KOPT-K1 (cell line): ENCODE data around the gene PRPF31.

ENCODE experiments used
- H3K27ac ChIP-seq: fragments of 200-600 bp; sonication (generic); 2 replicates; pipeline ENCODE4 v1.5.1; 2016; ENCODE audit warnings: antibody characterized with exemption, mild to moderate bottlenecking, low read depth, low read length; ENCODE audit not compliant: poor library complexity, severe bottlenecking
- H3K36me3 ChIP-seq: fragments of 200-600 bp; sonication (generic); 2 replicates; pipeline ENCODE4 v1.5.1; 2017; ENCODE audit warnings: antibody characterized with exemption, mild to moderate bottlenecking, low read length, moderate library complexity; ENCODE audit not compliant: insufficient read depth
- H3K9me3 ChIP-seq: fragments of 200-600 bp; sonication (generic); 2 replicates; pipeline ENCODE4 v1.5.1; 2017; ENCODE audit warnings: antibody characterized with exemption, low read length, mild to moderate bottlenecking; ENCODE audit not compliant: insufficient read depth, poor library complexity, severe bottlenecking

Gene PRPF31

GRCh38 chr19:54147676-54148075, 32.1 kb downstream of the PRPF31 start:
- peaks cover 100% of the 10 kb centered on the region for H3K36me3 ChIP-seq
- no peaks in the 10 kb centered on the region for H3K9me3 ChIP-seq
- no peak overlapping the region for H3K27ac ChIP-seq

- H3K9me3 ChIP-seq, result no peaks in the 10 kb centered on the region
- peaks cover 100% of the 10 kb centered on the region for H3K36me3 ChIP-seq
- H3K27ac ChIP-seq, result no peak overlapping the region
Observed at GRCh38 chr19:54148158-54148557, 32.6 kb downstream of the PRPF31 start.

- peaks cover 100% of the 10 kb centered on the region for H3K36me3 ChIP-seq
- H3K9me3 ChIP-seq, result no peaks in the 10 kb centered on the region
- no peak overlapping the region for H3K27ac ChIP-seq
Observed at GRCh38 chr19:54149021-54149812, 33.7 kb downstream of the PRPF31 start.

- Histone ChIP-seq H3K9me3 (no peaks in the 10 kb centered on the region), H3K36me3 (peaks cover 97% of the 10 kb centered on the region), H3K27ac (no peak overlapping the region)
Observed at GRCh38 chr19:54151362-54152035, 35.9 kb downstream of the PRPF31 start.

- no peak overlapping the region for H3K27ac ChIP-seq
Observed at GRCh38 chr19:54152267-54152666, 36.7 kb downstream of the PRPF31 start.

GRCh38 chr19:54152878-54153524, 37.4 kb downstream of the PRPF31 start:
- Histone ChIP-seq H3K36me3 (peaks cover 97% of the 10 kb centered on the region), H3K9me3 (no peaks in the 10 kb centered on the region)

More at GRCh38 chr19:54152267-54152666, 36.7 kb downstream of the PRPF31 start:
- no peaks in the 10 kb centered on the region for H3K9me3 ChIP-seq
- H3K36me3 ChIP-seq, result peaks cover 97% of the 10 kb centered on the region

GRCh38 chr19:54153731-54154326, 38.3 kb downstream of the PRPF31 start:
- peak overlapping the region; percentile 76 for H3K27ac ChIP-seq
- H3K36me3 ChIP-seq, result peaks cover 92% of the 10 kb centered on the region
- H3K9me3 ChIP-seq, result no peaks in the 10 kb centered on the region

More at GRCh38 chr19:54152878-54153524, 37.4 kb downstream of the PRPF31 start:
- peak overlapping the region; percentile 76 for H3K27ac ChIP-seq

GRCh38 chr19:54154603-54155345, 39.2 kb downstream of the PRPF31 start:
- H3K36me3 ChIP-seq, result peaks cover 83% of the 10 kb centered on the region

GRCh38 chr19:54155694-54156093, 40.1 kb downstream of the PRPF31 start:
- peaks cover 74% of the 10 kb centered on the region for H3K36me3 ChIP-seq
- H3K27ac ChIP-seq, result peak overlapping the region; percentile 76
- no peaks in the 10 kb centered on the region for H3K9me3 ChIP-seq

More at GRCh38 chr19:54154603-54155345, 39.2 kb downstream of the PRPF31 start:
- H3K9me3 ChIP-seq, result no peaks in the 10 kb centered on the region
- peak overlapping the region; percentile 76 for H3K27ac ChIP-seq

- Histone ChIP-seq H3K36me3 (peaks cover 66% of the 10 kb centered on the region), H3K27ac (peak overlapping the region; percentile 76), H3K9me3 (no peaks in the 10 kb centered on the region)
Observed at GRCh38 chr19:54156490-54156889, 40.9 kb downstream of the PRPF31 start.

- Histone ChIP-seq H3K27ac (peak overlapping the region; percentile 76), H3K36me3 (peaks cover 61% of the 10 kb centered on the region), H3K9me3 (no peaks in the 10 kb centered on the region)
Observed at GRCh38 chr19:54156953-54157352, 41.4 kb downstream of the PRPF31 start.

GRCh38 chr19:54158812-54159351, 43.3 kb downstream of the PRPF31 start:
- Histone ChIP-seq H3K36me3 (peaks cover 42% of the 10 kb centered on the region), H3K27ac (peak overlapping the region; percentile 92), H3K9me3 (no peaks in the 10 kb centered on the region)

- H3K9me3 ChIP-seq, result no peaks in the 10 kb centered on the region
Observed at GRCh38 chr19:54159352-54160181, 44.0 kb downstream of the PRPF31 start, which contains the start of gene LENG1. LENG1 (minus strand) TSS chr19:54159721; CDS start chr19:54159695, 26 bp downstream.

More at GRCh38 chr19:54159352-54160181, 44.0 kb downstream of the PRPF31 start, which contains the start of gene LENG1:
- peaks cover 35% of the 10 kb centered on the region for H3K36me3 ChIP-seq
- peak within 1 kb of the TSS; percentile 92 for H3K27ac ChIP-seq
